ENCODE results near the gene PSMD13. TPM values are rescaled to one million over a fixed set of nuclear protein-coding genes. Genes with fewer than 3 reads are reported as not detected.
A peak's percentile ranks its signal among the peaks of the same experiment; 100 is the strongest.

PSMD13 gene
- total and polyA plus RNA-seq, 2 donors from 2014 or later = 87.7 to 115 TPM

DNA sequence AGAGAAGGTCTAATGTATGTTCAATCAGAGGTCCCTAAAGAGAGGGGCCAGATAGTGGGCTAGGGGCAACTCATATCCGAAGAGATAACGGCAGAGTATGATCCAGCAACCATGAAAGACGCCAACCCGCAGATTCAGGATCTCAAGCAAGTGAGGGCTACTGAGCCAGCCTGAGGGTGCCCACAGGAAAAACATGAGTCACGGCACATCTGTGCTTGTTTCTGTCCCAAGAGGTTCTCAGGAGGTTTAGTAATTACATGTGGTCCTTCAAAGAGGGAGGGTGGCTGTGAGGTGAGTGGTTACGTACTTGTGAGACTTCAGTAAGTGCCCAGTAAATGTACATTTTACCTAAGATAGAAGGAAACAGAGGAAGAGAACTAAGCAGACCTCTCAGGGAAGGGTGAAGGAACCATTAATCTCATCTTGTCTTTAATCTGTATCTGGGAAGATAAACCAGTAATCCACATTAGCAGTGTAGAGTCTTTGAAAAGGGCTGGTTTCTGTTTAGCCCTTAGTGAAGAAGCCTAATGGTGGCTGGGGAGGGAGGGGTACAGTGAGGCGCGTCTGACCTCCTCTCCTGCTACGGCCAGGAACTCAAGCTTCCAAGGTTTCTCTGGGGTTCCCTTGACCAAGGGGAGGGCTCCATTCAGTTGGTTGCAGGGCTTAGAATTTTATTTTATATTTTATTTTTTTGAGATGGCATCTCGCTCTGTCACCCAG lies 10.9 kb upstream of the PSMD13 start:
- no peaks in the 10 kb centered on the region for H3K4me1 ChIP-seq (ENCODE audit: control insufficient read depth in 2 of 3, insufficient read depth in 2 of 3, low read depth in 1 of 3, low read length in 3 of 3)
- DNase-seq (peak in 1 of 5 donors; percentile 30), FAIRE-seq (no peak)
- intact Hi-C loops (cut with DNase I) = no loop called here
- no peaks in the 10 kb centered on the region for H3K27me3 ChIP-seq (ENCODE audit: control insufficient read depth, insufficient read depth, low read length)
- H3K9me3 ChIP-seq (ENCODE audit: control insufficient read depth in 2 of 3, insufficient read depth in 1 of 3, low read length in 3 of 3) = no peaks in the 10 kb centered on the region
- peaks cover 3 to 9% (median 9%) of the 10 kb centered on the region in 3 donors for H3K36me3 ChIP-seq (ENCODE audit: control insufficient read depth in 2 of 3, insufficient read depth in 3 of 3, low read length in 3 of 3)
- H3K9ac ChIP-seq (ENCODE audit: low read length in 3 of 3) = no peak overlapping the region
- H3K4me3 ChIP-seq (ENCODE audit: low read length in 3 of 3) = no peak overlapping the region
- H3K27ac ChIP-seq (ENCODE audit: low read depth in 2 of 2, low read length in 2 of 2) = no peak overlapping the region
- TF ChIP-seq, protein P1, sequence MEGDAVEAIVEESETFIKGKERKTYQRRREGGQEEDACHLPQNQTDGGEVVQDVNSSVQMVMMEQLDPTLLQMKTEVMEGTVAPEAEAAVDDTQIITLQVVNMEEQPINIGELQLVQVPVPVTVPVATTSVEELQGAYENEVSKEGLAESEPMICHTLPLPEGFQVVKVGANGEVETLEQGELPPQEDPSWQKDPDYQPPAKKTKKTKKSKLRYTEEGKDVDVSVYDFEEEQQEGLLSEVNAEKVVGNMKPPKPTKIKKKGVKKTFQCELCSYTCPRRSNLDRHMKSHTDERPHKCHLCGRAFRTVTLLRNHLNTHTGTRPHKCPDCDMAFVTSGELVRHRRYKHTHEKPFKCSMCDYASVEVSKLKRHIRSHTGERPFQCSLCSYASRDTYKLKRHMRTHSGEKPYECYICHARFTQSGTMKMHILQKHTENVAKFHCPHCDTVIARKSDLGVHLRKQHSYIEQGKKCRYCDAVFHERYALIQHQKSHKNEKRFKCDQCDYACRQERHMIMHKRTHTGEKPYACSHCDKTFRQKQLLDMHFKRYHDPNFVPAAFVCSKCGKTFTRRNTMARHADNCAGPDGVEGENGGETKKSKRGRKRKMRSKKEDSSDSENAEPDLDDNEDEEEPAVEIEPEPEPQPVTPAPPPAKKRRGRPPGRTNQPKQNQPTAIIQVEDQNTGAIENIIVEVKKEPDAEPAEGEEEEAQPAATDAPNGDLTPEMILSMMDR (IDR thresholded peaks at IDR 0.05; ENCODE audit: borderline replicate concordance, extremely low read depth, insufficient read depth) = no peak

DNA sequence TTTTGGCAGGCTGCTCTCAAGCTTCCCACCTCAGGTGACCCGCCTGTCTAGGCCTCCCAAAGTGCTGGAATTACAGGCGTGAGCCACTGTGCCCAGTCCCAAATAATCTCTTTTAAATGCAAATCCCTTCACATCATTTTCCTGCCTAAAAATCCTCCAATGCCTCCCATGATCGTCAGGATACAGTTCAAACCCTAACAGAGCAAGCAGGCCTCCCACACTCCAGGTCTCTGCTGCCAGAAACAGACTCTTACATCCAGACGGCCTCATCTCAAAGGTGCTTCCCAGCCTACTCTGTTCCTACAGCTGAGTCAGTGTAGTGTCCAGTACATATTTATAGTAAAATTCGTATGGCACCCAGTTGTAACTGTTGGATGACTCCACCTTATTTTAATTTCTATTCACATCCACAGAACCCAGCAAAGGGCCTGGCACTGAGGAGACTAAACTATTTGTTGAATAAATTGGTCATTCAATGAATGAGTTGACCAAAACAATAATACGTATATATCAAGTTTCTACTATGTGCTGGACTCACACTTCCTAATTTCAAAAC lies 8.9 kb upstream of the PSMD13 start:
- H3K27ac ChIP-seq (ENCODE audit: low read depth in 2 of 2, low read length in 2 of 2) = no peak overlapping the region
- no peak overlapping the region for H3K4me3 ChIP-seq (ENCODE audit: low read length in 3 of 3)
- TF ChIP-seq, protein P1 (IDR thresholded peaks at IDR 0.05; ENCODE audit: borderline replicate concordance, extremely low read depth, insufficient read depth) = no peak
- H3K4me1 ChIP-seq (ENCODE audit: control insufficient read depth in 2 of 3, insufficient read depth in 2 of 3, low read depth in 1 of 3, low read length in 3 of 3) = no peaks in the 10 kb centered on the region
- FAIRE-seq (no peak), DNase-seq (peak in 1 of 5 donors; percentile 6)
- intact Hi-C loops (cut with DNase I) = no loop called here
- H3K27me3 ChIP-seq (ENCODE audit: control insufficient read depth, insufficient read depth, low read length) = no peaks in the 10 kb centered on the region
- no peaks in the 10 kb centered on the region for H3K9me3 ChIP-seq (ENCODE audit: control insufficient read depth in 2 of 3, insufficient read depth in 1 of 3, low read length in 3 of 3)
- peaks cover 3 to 9% (median 5%) of the 10 kb centered on the region in 3 donors for H3K36me3 ChIP-seq (ENCODE audit: control insufficient read depth in 2 of 3, insufficient read depth in 3 of 3, low read length in 3 of 3)
- H3K9ac ChIP-seq (ENCODE audit: low read length in 3 of 3) = no peak overlapping the region

DNA sequence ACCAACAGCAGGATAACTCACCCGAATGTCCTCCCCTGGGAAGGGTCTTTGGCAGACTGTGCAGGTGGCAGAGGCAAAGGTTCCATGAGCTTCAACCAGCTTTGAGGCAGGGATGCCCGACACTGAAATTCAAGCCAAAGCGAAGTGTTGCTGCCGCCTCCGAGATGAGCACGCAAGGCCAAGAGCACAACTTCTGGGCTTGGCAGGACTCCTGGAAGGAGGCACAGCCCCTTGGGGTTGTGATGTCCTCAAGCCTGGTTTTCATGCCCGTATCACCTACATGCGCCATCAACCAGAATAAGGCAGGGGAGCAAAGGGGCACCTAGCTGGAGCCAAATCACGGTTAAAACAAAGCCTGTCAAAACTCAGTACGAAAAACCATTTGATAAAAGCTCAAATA lies 6.3 kb upstream of the PSMD13 start:
- TF ChIP-seq, protein P1 (IDR thresholded peaks at IDR 0.05; ENCODE audit: borderline replicate concordance, extremely low read depth, insufficient read depth) = no peak
- Histone ChIP-seq H3K9me3 (ENCODE audit: control insufficient read depth in 2 of 3, insufficient read depth in 1 of 3, low read length in 3 of 3) (no peaks in the 10 kb centered on the region), H3K4me1 (ENCODE audit: control insufficient read depth in 2 of 3, insufficient read depth in 2 of 3, low read depth in 1 of 3, low read length in 3 of 3) (peaks cover 0 to 4% (median 3%) of the 10 kb centered on the region in 3 donors), H3K36me3 (ENCODE audit: control insufficient read depth in 2 of 3, insufficient read depth in 3 of 3, low read length in 3 of 3) (peaks cover 0 to 9% (median 5%) of the 10 kb centered on the region in 3 donors), H3K27me3 (ENCODE audit: control insufficient read depth, insufficient read depth, low read length) (no peaks in the 10 kb centered on the region), H3K4me3 (ENCODE audit: low read length in 3 of 3) (no peak overlapping the region), H3K27ac (ENCODE audit: low read depth in 2 of 2, low read length in 2 of 2) (no peak overlapping the region), H3K9ac (ENCODE audit: low read length in 3 of 3) (no peak overlapping the region)
- peak in 1 of 5 donors; percentile 58 for DNase-seq
- intact Hi-C loops (cut with DNase I) = no loop called here
- no peak for FAIRE-seq
